CD4-positive, alpha-beta T cell treated with Interleukin-4 for 4 hours (primary cell): ENCODE measurements around the gene MTOR.
"Not testable (repeated sequence)": the region's sequence is repeated elsewhere in the genome, so short reads cannot be mapped to it uniquely, and the experiment has no call there.

Source experiments
- DNase-seq: peaks from one replicate; pipeline ENCODE4 v3.0.0-alpha.2; 2020

MTOR gene

DNA sequence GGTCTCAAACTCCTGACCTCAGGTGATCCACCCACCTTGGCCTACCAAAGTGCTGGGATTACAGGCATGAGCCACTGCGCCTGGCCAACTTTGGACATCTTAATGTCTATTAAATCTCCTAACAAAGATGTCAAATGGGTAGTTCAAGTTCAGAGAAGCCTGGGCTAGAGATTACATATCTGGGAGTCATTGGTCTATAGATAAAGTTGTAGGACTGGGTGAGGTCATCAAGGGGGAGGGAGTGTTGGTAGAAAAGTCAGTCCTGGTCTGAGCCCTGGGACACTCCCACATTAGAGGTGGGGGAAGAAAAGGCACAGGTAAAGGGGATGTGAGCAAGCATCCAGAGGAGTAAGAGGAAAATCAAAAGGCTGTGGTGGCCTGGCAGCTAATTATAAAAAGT, 17.3 kb upstream of the MTOR start:
- no peak for DNase-seq

- DNase-seq: no peak
Measured at GRCh38 chr1:11279152-11279551, 16.8 kb upstream of the MTOR start.

DNA sequence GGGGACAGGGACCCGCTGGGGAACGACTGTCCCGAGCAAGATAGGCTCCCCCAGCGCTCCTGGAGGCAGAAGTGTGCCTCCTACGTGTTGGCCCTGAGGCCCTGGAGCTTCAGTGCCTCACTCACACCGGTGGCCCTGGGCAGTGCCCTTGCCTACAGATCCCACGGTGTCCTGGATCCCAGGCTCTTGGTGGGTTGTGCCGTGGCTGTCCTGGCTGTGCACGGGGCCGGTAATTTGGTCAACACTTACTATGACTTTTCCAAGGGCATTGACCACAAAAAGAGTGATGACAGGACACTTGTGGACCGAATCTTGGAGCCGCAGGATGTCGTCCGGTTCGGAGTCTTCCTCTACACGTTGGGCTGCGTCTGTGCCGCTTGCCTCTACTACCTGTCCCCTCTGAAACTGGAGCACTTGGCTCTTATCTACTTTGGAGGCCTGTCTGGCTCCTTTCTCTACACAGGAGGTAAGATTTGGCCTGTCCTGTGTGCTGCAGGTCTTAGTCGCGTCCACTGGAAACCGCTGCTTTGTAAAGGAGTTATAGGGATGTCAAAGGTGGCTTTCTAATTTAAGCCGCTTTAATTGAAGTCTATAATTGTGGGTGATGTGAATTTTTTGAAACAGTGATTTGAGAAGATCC, 11.4 kb upstream of the MTOR start:
- no peak for DNase-seq

GRCh38 chr1:11272832-11273594, 10.7 kb upstream of the MTOR start, which contains the start of gene UBIAD1:
Gene UBIAD1 (plus strand): TSS chr1:11273198. CDS start chr1:11273532, 334 bp downstream.
- peak; percentile 77 for DNase-seq

DNA sequence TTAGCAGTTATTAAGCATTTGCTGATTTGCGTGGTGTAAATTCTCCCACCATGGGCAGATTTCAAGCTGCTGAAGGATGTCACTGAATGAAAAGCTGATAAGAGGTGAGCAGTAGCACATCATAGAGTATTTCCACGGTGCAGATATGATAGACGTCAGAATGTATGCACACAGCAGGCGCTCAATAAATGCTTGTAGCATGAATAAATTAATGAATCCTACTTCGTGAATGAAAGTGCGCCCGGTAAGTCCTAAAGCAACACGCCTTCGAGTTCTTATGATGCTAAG, 10.1 kb upstream of the MTOR start:
- DNase-seq: no peak

GRCh38 chr1:11267350-11268337, 5.3 kb upstream of the MTOR start:
- not testable (repeated sequence) for DNase-seq

GRCh38 chr1:11266268-11267074, 4.1 kb upstream of the MTOR start:
- DNase-seq: no peak

GRCh38 chr1:11256299-11256698, 6.1 kb downstream of the MTOR start:
- DNase-seq: no peak

DNA sequence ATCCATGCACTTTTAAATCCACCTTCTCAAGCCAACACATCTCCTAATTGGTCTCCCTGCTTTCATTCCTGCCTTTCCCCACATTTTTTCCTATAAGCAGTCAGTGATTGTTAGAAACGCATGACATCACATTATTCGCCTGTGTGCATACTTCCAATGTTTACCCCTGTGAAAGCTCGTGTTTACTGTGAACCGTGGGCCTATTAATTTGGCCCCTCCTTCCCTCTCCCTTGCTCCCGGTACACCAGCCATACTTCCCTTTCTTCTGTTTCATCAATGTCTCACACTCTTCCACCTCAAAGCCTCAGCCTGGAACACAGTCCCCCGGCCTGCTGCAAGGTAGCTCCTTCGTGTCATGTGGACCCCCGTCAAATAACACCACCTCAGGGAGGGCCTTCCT, 9.1 kb downstream of the MTOR start:
- no peak for DNase-seq

DNA sequence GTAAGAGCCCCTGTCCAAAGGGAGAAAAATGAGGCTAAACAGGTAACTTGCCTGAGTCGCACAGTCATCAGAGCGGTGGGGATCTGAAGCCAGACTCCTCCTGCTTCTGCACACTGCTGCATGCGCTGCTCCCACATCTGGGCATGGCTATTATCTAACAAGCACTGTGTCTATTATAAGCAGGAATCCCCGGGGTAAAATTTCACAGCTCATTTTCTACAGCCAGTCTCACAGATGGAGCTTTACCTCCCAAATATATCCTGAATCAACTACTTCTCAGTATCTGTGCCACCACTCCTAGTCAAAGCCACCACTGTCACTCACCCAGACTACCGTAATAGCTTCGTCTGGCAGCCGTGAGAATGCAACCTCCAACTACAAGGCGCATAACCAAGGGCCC, 9.8 kb downstream of the MTOR start:
- no peak for DNase-seq

- DNase-seq: no peak
Measured at GRCh38 chr1:11248169-11248568, 14.2 kb downstream of the MTOR start.

- DNase-seq: peak; percentile 42
Measured at GRCh38 chr1:11245904-11246719, 16.2 kb downstream of the MTOR start.

GRCh38 chr1:11245248-11245647, 17.1 kb downstream of the MTOR start:
- DNase-seq: no peak

DNA sequence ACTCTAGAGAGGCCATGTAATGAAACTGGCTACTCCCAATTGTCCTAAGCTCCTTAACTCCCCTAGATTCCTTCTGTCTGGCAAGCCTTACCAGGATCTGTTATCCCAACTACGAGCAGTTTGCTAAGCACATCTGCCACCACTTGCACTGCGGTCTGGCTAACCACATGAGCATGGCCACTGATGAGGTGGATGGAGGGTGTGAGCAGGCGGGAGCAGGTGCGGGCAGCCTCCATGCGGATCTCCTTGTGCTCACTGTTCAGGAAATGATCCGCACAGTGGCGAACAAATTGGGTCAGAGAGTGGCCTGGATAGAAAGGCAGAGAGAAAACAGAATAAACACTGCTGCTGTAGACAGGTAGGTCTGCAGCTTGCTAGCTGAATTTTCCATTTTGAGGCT, 24.0 kb downstream of the MTOR start:
- DNase-seq: no peak

DNA sequence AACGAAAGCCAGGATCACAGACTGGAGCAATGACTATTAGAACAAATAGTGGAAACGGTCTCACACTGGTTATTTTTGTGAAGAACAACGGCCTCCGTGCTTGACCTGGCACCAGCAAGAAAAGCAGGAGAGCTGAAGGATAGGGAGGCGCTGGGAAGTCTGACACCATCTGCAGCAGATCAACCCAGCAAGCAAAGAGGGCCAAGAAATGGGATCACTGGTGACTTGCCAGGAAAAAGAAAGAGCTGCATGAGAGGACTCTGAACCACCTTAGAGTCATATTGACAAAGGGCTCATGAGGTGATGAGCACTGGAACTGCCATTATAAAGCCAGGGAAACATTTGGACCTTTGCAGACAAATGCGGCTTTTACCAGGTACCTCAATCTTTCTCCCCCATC, 25.0 kb downstream of the MTOR start:
- no peak for DNase-seq

DNA sequence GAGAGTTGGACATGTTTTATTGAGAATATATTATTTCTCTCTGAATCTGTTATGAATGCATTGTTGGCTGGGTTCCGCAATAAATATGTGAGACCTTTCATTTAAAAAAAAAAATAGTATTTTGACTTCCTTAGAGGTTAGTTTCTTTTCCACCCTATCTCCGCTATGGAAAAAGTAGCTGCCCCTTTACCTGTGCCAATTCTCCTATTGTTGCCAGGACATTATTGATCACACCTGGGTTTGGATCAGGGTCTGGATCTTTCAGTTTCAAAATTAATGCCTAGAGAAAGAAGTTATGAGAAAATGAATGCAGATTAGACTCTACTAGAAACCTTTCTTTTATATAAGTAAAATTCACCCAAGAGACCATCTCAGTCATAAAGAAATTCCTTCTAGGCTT, 29.1 kb downstream of the MTOR start:
- no peak for DNase-seq

DNA sequence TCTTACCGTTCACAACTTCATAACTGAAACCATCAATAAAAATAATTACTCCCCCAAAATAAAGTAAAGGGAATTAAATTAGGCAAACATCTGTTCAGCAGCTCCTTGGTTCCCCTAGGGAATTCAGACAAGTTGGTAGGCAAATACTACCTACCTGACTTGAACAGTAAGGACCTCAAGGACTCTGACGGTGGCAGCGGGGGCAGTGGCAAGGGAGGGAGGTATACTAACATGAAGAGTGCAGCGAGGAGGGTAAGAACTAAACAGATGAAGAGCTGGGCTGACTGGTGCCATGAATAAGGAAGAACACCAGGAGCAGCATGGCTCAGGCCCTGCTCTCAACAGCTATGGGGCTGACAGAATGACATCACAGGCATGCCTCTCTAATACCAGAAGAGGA, 33.1 kb downstream of the MTOR start:
- DNase-seq: no peak

DNA sequence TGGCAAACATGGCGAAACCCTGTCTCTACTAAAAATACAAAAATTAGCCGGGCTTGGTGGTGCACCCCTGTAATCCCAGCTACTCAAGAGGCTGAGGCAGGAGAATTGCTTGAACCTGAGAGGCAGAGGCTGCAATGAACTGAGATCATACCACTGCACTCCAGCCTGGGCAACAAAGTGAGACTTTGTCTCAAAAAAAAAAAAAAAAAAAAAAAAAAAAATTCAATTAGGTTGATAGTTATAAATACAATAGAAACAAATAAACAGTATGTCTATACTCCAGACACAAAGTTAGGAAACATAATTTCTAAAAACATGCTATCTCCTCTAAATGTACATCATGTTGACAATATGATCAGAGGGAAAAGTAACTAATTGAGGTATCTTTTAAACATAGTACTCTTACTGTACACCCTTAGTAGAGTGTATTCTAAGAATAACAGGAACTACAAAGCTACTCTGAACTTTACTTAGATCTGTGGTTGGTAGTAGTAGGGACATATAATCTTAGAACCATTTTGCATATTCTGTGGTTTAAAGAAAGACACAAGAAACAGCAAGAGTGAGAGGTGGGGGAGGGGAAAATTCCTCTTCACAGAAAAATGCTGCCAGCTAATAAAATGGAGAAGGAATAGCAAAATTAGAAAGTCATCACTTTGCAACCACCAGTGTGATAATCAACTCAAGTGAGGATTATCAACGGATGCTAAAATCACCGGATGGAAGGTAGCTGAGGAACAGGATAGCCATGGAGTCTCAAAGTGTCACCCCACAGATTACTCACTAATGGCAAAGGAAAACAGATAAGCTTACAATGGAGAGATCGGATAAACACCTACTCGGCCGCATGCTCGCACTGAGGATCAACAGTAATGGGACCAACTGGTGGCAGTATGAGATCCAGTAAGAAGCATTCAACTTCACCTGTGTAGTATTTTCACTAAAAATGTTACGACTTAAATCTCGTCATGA, 35.0 kb downstream of the MTOR start:
- no peak for DNase-seq

GRCh38 chr1:11216074-11216473, 46.3 kb downstream of the MTOR start:
- no peak for DNase-seq

DNA sequence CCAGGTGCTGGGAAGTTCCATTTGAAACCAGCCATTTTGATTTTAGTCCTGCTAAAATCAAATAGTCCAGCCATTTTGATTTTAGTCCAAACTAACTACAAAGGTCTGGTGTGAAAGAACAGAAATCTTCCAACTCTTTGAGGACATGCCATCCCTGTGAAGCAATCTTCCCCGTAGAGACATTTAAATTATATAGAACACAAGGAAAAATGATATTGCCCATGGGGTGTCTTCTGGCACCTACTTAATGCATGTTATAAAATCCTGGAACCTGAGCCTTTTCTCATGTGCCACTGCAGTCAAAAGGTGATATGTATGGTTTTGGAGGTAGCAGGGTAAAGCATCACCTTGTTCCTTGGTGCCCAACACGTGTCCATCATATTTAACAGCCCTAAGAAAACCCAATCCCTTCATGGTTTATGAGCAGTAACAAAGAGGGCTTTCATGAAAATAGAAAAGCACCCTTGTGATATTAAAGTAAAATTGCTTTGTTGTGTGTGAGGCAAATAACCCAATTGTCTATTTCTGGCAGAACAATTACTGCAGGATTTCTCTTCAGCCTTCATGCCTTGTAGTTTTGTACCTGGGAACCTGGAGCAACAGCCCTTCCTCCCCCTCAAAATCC, 46.9 kb downstream of the MTOR start:
- DNase-seq: no peak
